Endodermal cell (in vitro differentiated cells): ENCODE data around the gene FAM13A. TPM values are rescaled to one million over a fixed set of nuclear protein-coding genes. Genes with fewer than 3 reads are reported as not detected.

Experiments used
- DNase-seq: peaks from one replicate; pipeline ENCODE4 v3.0.0-alpha.2; 2017
- H3K27ac ChIP-seq: 2 replicates; pipeline ENCODE4 v1.5.1; 2013; ENCODE audit warnings: mild to moderate bottlenecking, low read depth, low read length, moderate library complexity
- H3K27me3 ChIP-seq: 2 replicates; pipeline ENCODE4 v1.6.1; 2013; ENCODE audit warnings: mild to moderate bottlenecking, low read length, moderate library complexity; ENCODE audit not compliant: insufficient read depth, control insufficient read depth, poor library complexity, severe bottlenecking
- H3K36me3 ChIP-seq: 2 replicates; pipeline ENCODE4 v1.7.0; 2013; ENCODE audit warnings: mild to moderate bottlenecking, low read length, moderate library complexity; ENCODE audit not compliant: control insufficient read depth, insufficient read depth
- H3K4me1 ChIP-seq: one replicate; pipeline ENCODE4 v1.7.0; 2013; ENCODE audit warnings: low read length; ENCODE audit not compliant: control insufficient read depth, insufficient read depth
- H3K4me3 ChIP-seq: 2 replicates; pipeline ENCODE4 v1.5.1; 2013; ENCODE audit warnings: mild to moderate bottlenecking, low read length, moderate library complexity
- H3K9ac ChIP-seq: 2 replicates; pipeline ENCODE4 v1.6.1; 2013; ENCODE audit warnings: mild to moderate bottlenecking, low read length, moderate library complexity; ENCODE audit not compliant: poor library complexity, severe bottlenecking; ENCODE audit errors: extremely low read depth
- H3K9me3 ChIP-seq: 2 replicates; pipeline ENCODE4 v1.6.1; 2013; ENCODE audit warnings: mild to moderate bottlenecking, low read length, moderate library complexity; ENCODE audit not compliant: control insufficient read depth
- H3K27ac Mint-ChIP-seq: 2 replicates; pipeline ENCODE4 v1.8.0; 2020; ENCODE audit warnings: mixed read lengths
- H3K27me3 Mint-ChIP-seq: 2 replicates; pipeline ENCODE4 v1.8.0; 2021; ENCODE audit warnings: mild to moderate bottlenecking, mixed read lengths; ENCODE audit not compliant: insufficient read depth
- H3K36me3 Mint-ChIP-seq: 2 replicates; pipeline ENCODE4 v1.8.0; 2020; ENCODE audit warnings: low read depth, mixed read lengths
- H3K4me1 Mint-ChIP-seq: 2 replicates; pipeline ENCODE4 v1.8.0; 2020; ENCODE audit warnings: mixed read lengths
- H3K4me3 Mint-ChIP-seq: 2 replicates; pipeline ENCODE4 v1.8.0; 2020; ENCODE audit warnings: mild to moderate bottlenecking, moderate library complexity, mixed read lengths
- H3K9me3 Mint-ChIP-seq: 2 replicates; pipeline ENCODE4 v1.8.0; 2020; ENCODE audit warnings: mild to moderate bottlenecking, mixed read lengths
- WGBS, 2 experiments: methylation state at CpG; one replicate each; pipeline versions ENCODE4 v1.1.5 to v1.1.7; 2013; ENCODE audit warnings: missing lambda C conversion rate in 2 of 2, mixed read lengths in 1 of 2; ENCODE audit not compliant: insufficient coverage in 1 of 2, insufficient read length in 1 of 2; 5-methylcytosine and 5-hydroxymethylcytosine counted together
- total RNA-seq, 2 donors: library from RNA; stranded (reverse); fragmentation: NEBNext Ultra II Directional in 1 of 2; extraction: Animal tissue kit (Norgen Biotek cat#: 25700) in 1 of 2; gene quantifications; 2 replicates in 1 of 2; 3 replicates in 1 of 2; pipeline ENCODE4 v1.2.1, GENCODE V29; 2021
- TF ChIP-seq, protein P1 (sequence below): fragments of 200-600 bp; sonication (generic); conservative IDR thresholded peaks from 2 replicates; pipeline ENCODE4 v1.5.0; 2021; ENCODE audit warnings: antibody characterized with exemption, mild to moderate bottlenecking

The FAM13A gene
- total RNA-seq, 2 donors from 2014 or later: 13.6 to 17.0 TPM

DNA sequence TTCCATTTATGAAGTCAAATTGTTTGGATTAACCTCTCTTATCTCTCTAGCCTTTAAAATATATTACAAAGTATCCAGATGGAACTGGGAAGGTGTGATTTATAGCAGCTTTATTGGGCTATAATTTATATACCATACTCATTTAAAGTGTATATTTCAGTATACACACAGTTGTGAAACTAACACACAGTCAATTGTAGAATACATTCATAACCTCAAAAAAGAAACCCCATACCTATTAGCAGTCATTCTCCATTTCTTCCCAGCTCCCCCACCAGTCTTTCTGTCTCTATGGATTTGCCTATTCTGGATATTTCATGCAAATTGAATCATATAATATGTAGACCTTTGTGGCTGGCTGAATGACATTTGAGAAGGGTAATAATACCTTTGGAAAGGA is 351.8 kb downstream of the FAM13A start:
- no peak for DNase-seq
- Mint-ChIP-seq H3K9me3 (no peaks in the 10 kb centered on the region), H3K4me1 (no peaks in the 10 kb centered on the region), H3K36me3 (peaks cover 3% of the 10 kb centered on the region), H3K27ac (no peak overlapping the region), H3K27me3 (no peaks in the 10 kb centered on the region), H3K4me3 (no peak overlapping the region)
- H3K36me3 ChIP-seq: no peaks in the 10 kb centered on the region
- no peaks in the 10 kb centered on the region for H3K27me3 ChIP-seq
- TF ChIP-seq, protein P1, sequence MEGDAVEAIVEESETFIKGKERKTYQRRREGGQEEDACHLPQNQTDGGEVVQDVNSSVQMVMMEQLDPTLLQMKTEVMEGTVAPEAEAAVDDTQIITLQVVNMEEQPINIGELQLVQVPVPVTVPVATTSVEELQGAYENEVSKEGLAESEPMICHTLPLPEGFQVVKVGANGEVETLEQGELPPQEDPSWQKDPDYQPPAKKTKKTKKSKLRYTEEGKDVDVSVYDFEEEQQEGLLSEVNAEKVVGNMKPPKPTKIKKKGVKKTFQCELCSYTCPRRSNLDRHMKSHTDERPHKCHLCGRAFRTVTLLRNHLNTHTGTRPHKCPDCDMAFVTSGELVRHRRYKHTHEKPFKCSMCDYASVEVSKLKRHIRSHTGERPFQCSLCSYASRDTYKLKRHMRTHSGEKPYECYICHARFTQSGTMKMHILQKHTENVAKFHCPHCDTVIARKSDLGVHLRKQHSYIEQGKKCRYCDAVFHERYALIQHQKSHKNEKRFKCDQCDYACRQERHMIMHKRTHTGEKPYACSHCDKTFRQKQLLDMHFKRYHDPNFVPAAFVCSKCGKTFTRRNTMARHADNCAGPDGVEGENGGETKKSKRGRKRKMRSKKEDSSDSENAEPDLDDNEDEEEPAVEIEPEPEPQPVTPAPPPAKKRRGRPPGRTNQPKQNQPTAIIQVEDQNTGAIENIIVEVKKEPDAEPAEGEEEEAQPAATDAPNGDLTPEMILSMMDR: no peak
- H3K27ac ChIP-seq: no peak overlapping the region
- no peaks in the 10 kb centered on the region for H3K4me1 ChIP-seq
- no peak overlapping the region for H3K9ac ChIP-seq
- no peak overlapping the region for H3K4me3 ChIP-seq
- no peaks in the 10 kb centered on the region for H3K9me3 ChIP-seq

DNA sequence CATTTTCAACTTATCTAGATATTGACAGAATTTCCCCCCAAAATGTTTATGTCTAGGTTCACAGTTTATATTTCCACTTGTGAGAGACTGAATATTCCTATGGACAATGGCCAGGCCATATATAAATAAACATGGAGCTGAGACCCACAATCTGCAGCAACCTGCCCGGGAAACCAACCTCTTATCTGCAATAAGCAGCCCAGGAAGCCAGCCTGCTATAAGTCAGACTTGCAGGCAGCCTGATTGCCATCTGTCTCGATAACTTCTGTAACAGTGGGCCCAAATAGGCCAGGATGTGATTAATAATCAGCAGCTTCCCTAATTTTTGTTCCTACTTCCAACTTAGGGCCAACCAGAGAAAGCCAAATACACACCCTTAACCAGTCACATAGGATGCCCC is 354.2 kb downstream of the FAM13A start:
- no peaks in the 10 kb centered on the region for H3K27me3 ChIP-seq
- H3K36me3 Mint-ChIP-seq: peaks cover 3% of the 10 kb centered on the region
- TF ChIP-seq, protein P1: no peak
- no peak overlapping the region for H3K4me3 ChIP-seq
- no peaks in the 10 kb centered on the region for H3K9me3 Mint-ChIP-seq
- no peaks in the 10 kb centered on the region for H3K36me3 ChIP-seq
- H3K27ac ChIP-seq: no peak overlapping the region
- no peak for DNase-seq
- 94 to 98% methylated on average over 2 of the region's 2 CpGs for WGBS, 2 experiments
- H3K9me3 ChIP-seq: no peaks in the 10 kb centered on the region
- peaks cover 4% of the 10 kb centered on the region for H3K4me1 Mint-ChIP-seq
- no peaks in the 10 kb centered on the region for H3K4me1 ChIP-seq
- H3K4me3 Mint-ChIP-seq: no peak overlapping the region
- no peaks in the 10 kb centered on the region for H3K27me3 Mint-ChIP-seq
- no peak overlapping the region for H3K9ac ChIP-seq
- no peak overlapping the region for H3K27ac Mint-ChIP-seq

DNA sequence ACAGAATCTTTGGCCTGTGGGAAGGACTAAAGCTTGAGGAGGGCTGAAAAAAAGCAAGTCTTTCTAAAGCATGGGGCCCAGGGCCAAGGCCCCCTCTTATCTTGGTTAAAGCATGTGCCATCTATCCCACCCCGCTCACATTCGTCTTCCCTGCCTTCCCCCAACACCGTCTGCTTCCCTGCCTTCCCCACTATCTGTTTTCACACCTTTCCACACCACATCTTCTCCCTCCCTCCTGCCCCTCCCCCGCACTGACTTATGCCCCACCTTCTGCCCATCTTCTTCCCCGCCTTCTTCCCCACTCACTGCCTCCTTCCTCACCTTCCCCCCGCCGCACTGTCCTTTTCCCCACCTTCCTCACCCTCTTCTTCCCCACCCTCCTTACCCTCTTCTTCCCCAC is 358.5 kb downstream of the FAM13A start:
- no peak overlapping the region for H3K27ac ChIP-seq
- WGBS, 2 experiments: 92 to 95% methylated on average over 2 to 7 of the region's 7 CpGs
- no peak for DNase-seq
- no peaks in the 10 kb centered on the region for H3K36me3 ChIP-seq
- Mint-ChIP-seq H3K27me3 (no peaks in the 10 kb centered on the region), H3K4me1 (peaks cover 4% of the 10 kb centered on the region), H3K36me3 (no peaks in the 10 kb centered on the region), H3K9me3 (no peaks in the 10 kb centered on the region), H3K27ac (no peak overlapping the region), H3K4me3 (no peak overlapping the region)
- TF ChIP-seq, protein P1: no peak
- peaks cover 2% of the 10 kb centered on the region for H3K4me1 ChIP-seq
- no peak overlapping the region for H3K4me3 ChIP-seq
- H3K9me3 ChIP-seq: no peaks in the 10 kb centered on the region
- H3K9ac ChIP-seq: no peak overlapping the region
- H3K27me3 ChIP-seq: no peaks in the 10 kb centered on the region
